Epithelial cell of alveolus of lung (primary cell): Measurements from ENCODE around the gene ZNF628. TPM values are rescaled to one million over a fixed set of nuclear protein-coding genes. Genes with fewer than 3 reads are reported as not detected.

Source experiments
- total RNA-seq: library from RNA; depleted of rRNA; stranded (reverse); fragments of >200 nt; gene quantifications from 2 replicates; pipeline ENCODE4 v1.2.1, GENCODE V29; 2015

ZNF628 gene
- 3.2 and 10.4 TPM in 2 replicates for total RNA-seq

GRCh38 chr19:55476100-55476775 is at the start of gene ZNF628:
Gene ZNF628 (plus strand): TSS chr19:55476617. CDS start chr19:55479911, 3,294 bp downstream.

GRCh38 chr19:55443045-55443823 is 33.2 kb upstream of the ZNF628 start, which contains the start of gene SHISA7:
Gene SHISA7 (minus strand): TSS chr19:55443300. CDS start chr19:55442863, 437 bp downstream.

GRCh38 chr19:55461259-55461973 is 15.0 kb upstream of the ZNF628 start, which contains the start of gene ISOC2:
Gene ISOC2 (minus strand): TSS chr19:55461642. CDS start chr19:55456486, 5,156 bp downstream.

GRCh38 chr19:55464662-55465054 is 11.8 kb upstream of the ZNF628 start, which contains the start of gene C19orf85:
Gene C19orf85 (minus strand): TSS chr19:55464751. CDS start chr19:55464554, 197 bp downstream.

GRCh38 chr19:55484593-55485438 is 8.4 kb downstream of the ZNF628 start, which contains the start of gene NAT14:
Gene NAT14 (plus strand): TSS chr19:55485188. CDS start chr19:55485709, 521 bp downstream.

GRCh38 chr19:55487924-55488687 is 11.7 kb downstream of the ZNF628 start, which contains the start of gene SSC5D:
Gene SSC5D (plus strand): TSS chr19:55488436. CDS start chr19:55488590, 154 bp downstream.

Other genes with a start within 250 kb of the ZNF628 start
- 0.56 and 1.8 TPM in 2 replicates for gene TMEM86B, start 247.9 kb upstream of the ZNF628 start, total RNA-seq
- 34.1 and 42.2 TPM in 2 replicates for gene PPP6R1, start 217.6 kb upstream of the ZNF628 start, total RNA-seq
- gene HSPBP1, start 196.5 kb upstream of the ZNF628 start, total RNA-seq: 50.1 and 59.6 TPM in 2 replicates
- gene BRSK1, start 192.6 kb upstream of the ZNF628 start, total RNA-seq: 6.3 and 16.0 TPM in 2 replicates
- not detected in 2 replicates for gene TMEM150B, start 151.3 kb upstream of the ZNF628 start, total RNA-seq
- gene KMT5C, start 136.7 kb upstream of the ZNF628 start, total RNA-seq: 5.8 and 29.9 TPM in 2 replicates
- gene COX6B2, start 121.9 kb upstream of the ZNF628 start, total RNA-seq: 0.56 TPM in 1 of 2 replicates, not detected in the other
- gene GARIN5B, start 113.4 kb upstream of the ZNF628 start, total RNA-seq: not detected in 2 replicates
- 12.8 and 57.4 TPM in 2 replicates for gene IL11, start 106.2 kb upstream of the ZNF628 start, total RNA-seq
- 0.72 TPM in 1 of 2 replicates, not detected in the other for gene TMEM190, start 99.8 kb upstream of the ZNF628 start, total RNA-seq
- 0.39 TPM in 1 of 2 replicates, not detected in the other for gene TMEM238, start 92.3 kb upstream of the ZNF628 start, total RNA-seq
- gene RPL28, start 90.7 kb upstream of the ZNF628 start, total RNA-seq: 712 and 1,214 TPM in 2 replicates
- 73.9 and 116 TPM in 2 replicates for gene UBE2S, start 68.8 kb upstream of the ZNF628 start, total RNA-seq
- gene SHISA7, start 33.3 kb upstream of the ZNF628 start, total RNA-seq: not detected in 2 replicates
- gene ISOC2, start 15.0 kb upstream of the ZNF628 start, total RNA-seq: 40.2 and 112 TPM in 2 replicates
- gene C19orf85, start 11.9 kb upstream of the ZNF628 start, total RNA-seq: not detected in 2 replicates
- gene NAT14, start 8.6 kb downstream of the ZNF628 start, total RNA-seq: 28.7 and 53.0 TPM in 2 replicates
- gene SSC5D, start 11.8 kb downstream of the ZNF628 start, total RNA-seq: 6.9 and 19.6 TPM in 2 replicates
- 1.8 TPM in 1 of 2 replicates, not detected in the other for gene SBK2, start 60.5 kb downstream of the ZNF628 start, total RNA-seq
- 0.13 and 0.40 TPM in 2 replicates for gene SBK3, start 68.9 kb downstream of the ZNF628 start, total RNA-seq
- 7.2 and 13.8 TPM in 2 replicates for gene ZNF579, start 104.2 kb downstream of the ZNF628 start, total RNA-seq
- gene FIZ1, start 122.9 kb downstream of the ZNF628 start, total RNA-seq: 3.5 and 8.9 TPM in 2 replicates
- gene ZNF524, start 123.7 kb downstream of the ZNF628 start, total RNA-seq: 17.5 and 19.0 TPM in 2 replicates
- 3.7 and 6.8 TPM in 2 replicates for gene ZNF865, start 129.0 kb downstream of the ZNF628 start, total RNA-seq
- 3.9 and 5.3 TPM in 2 replicates for gene ZNF784, start 147.9 kb downstream of the ZNF628 start, total RNA-seq
- 18.1 and 30.6 TPM in 2 replicates for gene ZNF580, start 164.4 kb downstream of the ZNF628 start, total RNA-seq
- 33.0 and 58.8 TPM in 2 replicates for gene ZNF581, start 167.0 kb downstream of the ZNF628 start, total RNA-seq
- 18.0 and 25.4 TPM in 2 replicates for gene CCDC106, start 171.6 kb downstream of the ZNF628 start, total RNA-seq
- 101 and 133 TPM in 2 replicates for gene U2AF2, start 178.4 kb downstream of the ZNF628 start, total RNA-seq
- gene EPN1, start 198.6 kb downstream of the ZNF628 start, total RNA-seq: 126 and 179 TPM in 2 replicates